Thoracic aorta (tissue), 2 donors: ENCODE results near the gene IER5L. TPM values are rescaled to one million over a fixed set of nuclear protein-coding genes. Genes with fewer than 3 reads are reported as not detected.
A peak's percentile ranks its signal among the peaks of the same experiment; 100 is the strongest.

Experiments
- ATAC-seq: fragments of 150-250 bp; one replicate; pipeline ENCODE4 v1.8.0; 2017; ENCODE audit warnings: low read depth; ENCODE audit not compliant: insufficient number of reproducible peaks, low FRiP score
- DNase-seq: peaks from one replicate; pipeline ENCODE4 v3.0.0-alpha.2; 2020; ENCODE audit warnings: low spot score
- H3K27ac ChIP-seq, 2 donors: fragments of 200-600 bp; sonication (generic); 1 replicate in 1 of 2; 2 replicates in 1 of 2; pipeline ENCODE4 v1.5.1; 2016; ENCODE audit warnings: mild to moderate bottlenecking in 2 of 2, moderate library complexity in 2 of 2
- H3K27me3 ChIP-seq: fragments of 200-600 bp; sonication (generic); replicated peaks from 2 replicates; pipeline ENCODE4 v1.6.0; 2016; ENCODE audit warnings: mild to moderate bottlenecking; ENCODE audit not compliant: insufficient read depth
- H3K36me3 ChIP-seq: fragments of 200-600 bp; sonication (generic); one replicate; pipeline ENCODE4 v1.5.1; 2016
- H3K4me1 ChIP-seq, 2 donors: fragments of 200-600 bp; sonication (generic); 1 replicate in 1 of 2; 2 replicates in 1 of 2; pipeline versions ENCODE4 v1.5.1 to v1.6.0; 2016; ENCODE audit warnings: low read depth in 2 of 2, mild to moderate bottlenecking in 1 of 2; ENCODE audit not compliant: control insufficient read depth in 1 of 2
- H3K4me3 ChIP-seq: fragments of 200-600 bp; sonication (generic); 2 replicates; pipeline ENCODE4 v1.5.1; 2016; ENCODE audit warnings: mild to moderate bottlenecking
- H3K9me3 ChIP-seq: fragments of 200-600 bp; sonication (generic); 2 replicates; pipeline ENCODE4 v1.5.1; 2016
- total RNA-seq, 2 donors: library from RNA; depleted of rRNA; stranded (reverse); fragments of >200 nt; gene quantifications; one replicate each; pipeline versions ENCODE4 v1.1.0 to v1.2.3, GENCODE V29; 2016
- TF ChIP-seq, protein P1 (sequence below): fragments of 200-600 bp; sonication (generic); IDR thresholded peaks from one replicate; pipeline ENCODE4 v1.5.1; 2019; ENCODE audit warnings: antibody characterized with exemption

IER5L gene
- total RNA-seq, 2 donors from 2014 or later, result 65.4 to 81.2 TPM

DNA sequence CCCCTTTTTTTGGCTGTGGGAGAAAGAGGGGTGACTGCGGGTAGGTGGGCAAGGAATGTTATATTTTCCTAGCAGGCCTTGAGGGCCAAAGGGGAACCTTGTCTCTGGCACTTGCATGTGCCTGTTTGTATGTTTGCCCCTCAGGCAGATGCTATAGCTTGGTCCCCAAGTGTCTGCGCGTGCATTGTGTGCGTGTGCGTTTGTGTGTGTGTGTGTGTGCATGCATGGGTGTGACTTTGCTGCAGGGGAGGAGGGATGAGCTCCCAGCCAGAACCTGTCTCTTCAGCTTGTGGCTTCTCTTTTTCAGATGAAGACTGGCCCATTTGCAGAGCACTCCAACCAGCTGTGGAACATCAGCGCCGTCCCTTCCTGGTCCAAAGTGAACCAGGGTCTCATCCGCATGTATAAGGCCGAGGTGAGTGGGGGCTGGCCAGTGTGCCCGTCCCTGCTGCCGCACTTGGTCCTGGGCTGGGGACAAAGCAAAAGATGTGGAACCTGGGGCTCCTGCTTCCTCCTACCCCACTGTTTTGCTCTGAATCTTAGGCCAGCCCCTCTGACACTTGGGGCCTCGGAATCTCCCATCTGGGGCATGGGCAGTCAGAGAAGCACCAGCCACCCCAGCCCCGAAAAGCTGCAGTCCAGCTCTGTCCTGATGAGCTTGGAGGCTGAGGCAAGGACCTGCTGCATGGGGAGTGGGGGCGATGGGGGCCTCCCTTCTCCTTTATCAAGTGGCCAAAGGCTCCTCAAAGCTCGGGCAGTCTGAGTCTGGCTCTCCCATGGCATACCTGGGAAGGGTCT is 35.7 kb downstream of the IER5L start:
- Histone ChIP-seq H3K36me3 (peaks cover under 1% of the 10 kb centered on the region), H3K27me3 (no peaks in the 10 kb centered on the region), H3K27ac (peak overlapping the region; percentile 100), H3K4me1 (peaks cover 79 to 98% of the 10 kb centered on the region in 2 donors), H3K4me3 (peak overlapping the region; percentile 76), H3K9me3 (no peaks in the 10 kb centered on the region)
- no peak for ATAC-seq
- TF ChIP-seq, protein P1, sequence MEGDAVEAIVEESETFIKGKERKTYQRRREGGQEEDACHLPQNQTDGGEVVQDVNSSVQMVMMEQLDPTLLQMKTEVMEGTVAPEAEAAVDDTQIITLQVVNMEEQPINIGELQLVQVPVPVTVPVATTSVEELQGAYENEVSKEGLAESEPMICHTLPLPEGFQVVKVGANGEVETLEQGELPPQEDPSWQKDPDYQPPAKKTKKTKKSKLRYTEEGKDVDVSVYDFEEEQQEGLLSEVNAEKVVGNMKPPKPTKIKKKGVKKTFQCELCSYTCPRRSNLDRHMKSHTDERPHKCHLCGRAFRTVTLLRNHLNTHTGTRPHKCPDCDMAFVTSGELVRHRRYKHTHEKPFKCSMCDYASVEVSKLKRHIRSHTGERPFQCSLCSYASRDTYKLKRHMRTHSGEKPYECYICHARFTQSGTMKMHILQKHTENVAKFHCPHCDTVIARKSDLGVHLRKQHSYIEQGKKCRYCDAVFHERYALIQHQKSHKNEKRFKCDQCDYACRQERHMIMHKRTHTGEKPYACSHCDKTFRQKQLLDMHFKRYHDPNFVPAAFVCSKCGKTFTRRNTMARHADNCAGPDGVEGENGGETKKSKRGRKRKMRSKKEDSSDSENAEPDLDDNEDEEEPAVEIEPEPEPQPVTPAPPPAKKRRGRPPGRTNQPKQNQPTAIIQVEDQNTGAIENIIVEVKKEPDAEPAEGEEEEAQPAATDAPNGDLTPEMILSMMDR, result no peak
- no peak for DNase-seq

DNA sequence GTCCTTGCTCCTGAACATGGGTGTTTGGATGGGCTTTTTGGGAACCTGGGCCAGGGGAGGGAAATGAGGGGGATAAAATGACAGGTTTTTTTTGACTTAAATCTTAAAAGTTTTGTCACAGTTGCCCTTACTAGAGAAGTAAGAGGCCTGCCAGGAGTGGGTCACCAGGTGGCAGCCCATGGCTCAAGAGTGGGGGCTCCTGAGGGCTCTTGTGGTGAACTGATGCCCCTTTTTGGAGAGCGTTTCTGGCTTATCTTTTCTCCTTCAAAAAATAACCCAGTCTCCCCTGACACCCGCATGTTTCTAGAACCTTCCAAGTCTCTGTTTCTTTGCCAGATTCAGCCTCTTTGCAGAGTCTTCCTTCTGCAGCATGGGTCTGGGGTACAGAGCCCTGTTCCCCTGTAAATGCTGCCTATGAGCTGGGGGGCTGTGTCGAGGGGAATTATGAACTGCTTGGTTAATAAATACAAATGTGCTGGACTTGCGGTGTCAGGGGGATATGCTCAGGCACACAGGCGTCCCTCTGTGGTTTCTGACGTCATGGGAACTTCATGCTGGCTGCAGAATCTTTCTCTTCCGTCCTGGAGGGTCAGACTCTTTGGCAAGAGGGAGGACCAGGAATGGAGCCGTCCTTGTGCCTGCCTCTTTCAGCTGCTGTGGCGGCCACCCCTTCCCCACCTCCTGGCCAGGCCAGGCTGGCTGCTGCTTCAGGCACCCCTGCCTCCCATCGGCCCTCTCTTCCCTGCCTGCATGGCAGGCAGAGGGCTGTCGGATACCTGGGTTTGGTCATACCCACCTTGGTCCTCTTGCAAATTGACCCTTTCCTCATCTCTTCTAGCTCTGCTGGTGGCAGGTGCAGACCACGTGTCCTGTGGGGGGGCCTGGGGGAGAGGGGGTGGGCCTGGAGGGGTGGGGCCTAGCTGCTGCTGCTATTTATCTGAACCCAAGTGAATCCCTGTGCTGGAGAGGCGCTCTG is 36.7 kb downstream of the IER5L start:
- Histone ChIP-seq H3K4me1 (peaks cover 70 to 92% of the 10 kb centered on the region in 2 donors), H3K27ac (peak overlapping the region; percentile 100)

DNA sequence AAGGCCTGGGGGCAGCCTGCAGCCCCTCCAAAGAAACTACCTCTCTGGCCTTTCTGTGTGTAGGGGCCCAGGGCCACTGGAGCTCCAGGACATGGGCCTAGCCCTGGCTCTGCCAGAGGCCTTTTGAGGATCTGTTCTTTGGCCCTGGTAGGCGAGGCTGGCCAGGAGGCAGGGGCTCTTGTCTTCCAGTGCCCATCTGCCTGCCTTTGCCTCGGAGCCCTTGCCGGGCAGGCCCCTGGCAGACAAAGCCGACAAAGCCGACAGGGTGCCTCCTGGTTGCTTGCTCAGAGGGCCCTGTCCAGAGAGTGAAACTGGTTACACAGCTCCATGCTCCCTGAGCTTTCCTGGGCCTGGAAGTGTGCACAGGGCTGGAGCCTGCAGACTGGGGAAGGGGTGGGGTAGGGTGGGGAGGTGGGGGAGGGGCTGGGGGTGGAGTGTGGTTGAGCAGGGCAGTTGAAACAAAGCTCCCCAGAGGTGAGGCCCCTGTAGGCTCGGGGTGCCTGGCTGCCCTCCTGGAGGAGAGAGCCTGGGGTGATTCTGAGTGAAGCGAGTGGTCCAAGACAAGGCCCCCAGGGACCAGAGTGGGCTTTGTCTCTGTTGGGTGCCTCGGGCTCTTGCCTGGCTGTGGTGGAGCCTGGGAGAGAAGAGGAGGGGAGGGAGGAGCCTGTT is 37.5 kb downstream of the IER5L start:
- peak overlapping the region; percentile 76 for H3K4me3 ChIP-seq
- H3K27ac ChIP-seq, result peak overlapping the region; percentile 100
- ATAC-seq, result no peak
- H3K9me3 ChIP-seq, result no peaks in the 10 kb centered on the region
- TF ChIP-seq, protein P1, result no peak
- H3K36me3 ChIP-seq, result peaks cover 9% of the 10 kb centered on the region
- no peaks in the 10 kb centered on the region for H3K27me3 ChIP-seq
- DNase-seq, result no peak
- H3K4me1 ChIP-seq, result peaks cover 62 to 84% of the 10 kb centered on the region in 2 donors

More for the DNA sequence above, 36.7 kb downstream of the IER5L start:
- no peak for ATAC-seq
- Histone ChIP-seq H3K36me3 (peaks cover 8% of the 10 kb centered on the region), H3K4me3 (peak overlapping the region; percentile 76), H3K27me3 (no peaks in the 10 kb centered on the region), H3K9me3 (no peaks in the 10 kb centered on the region)
- TF ChIP-seq, protein P1, result no peak
- DNase-seq, result no peak

DNA sequence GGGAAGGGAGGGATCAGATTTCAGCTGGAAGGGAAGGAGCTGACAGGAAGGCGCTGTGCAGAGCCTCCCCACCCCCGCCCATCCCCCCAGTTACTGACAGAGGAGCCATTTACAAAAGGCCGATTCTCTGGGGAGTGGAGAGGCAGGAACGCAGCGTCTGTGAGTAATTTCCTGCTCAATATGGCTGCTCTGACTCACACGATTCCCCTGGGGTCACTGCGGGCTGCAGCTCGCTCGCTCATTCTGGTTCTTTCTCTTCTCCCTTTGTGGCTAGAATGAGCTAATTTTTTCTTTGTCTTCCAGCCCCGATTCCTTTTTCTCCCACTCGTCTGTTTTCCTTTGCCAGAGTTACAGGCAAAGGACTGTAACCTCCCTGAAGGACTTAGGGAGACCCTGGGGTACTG is 38.1 kb downstream of the IER5L start:
- H3K9me3 ChIP-seq, result no peaks in the 10 kb centered on the region
- ATAC-seq (peak; percentile 62), DNase-seq (peak; percentile 95)
- peaks cover 11% of the 10 kb centered on the region for H3K36me3 ChIP-seq
- H3K27me3 ChIP-seq, result no peaks in the 10 kb centered on the region
- TF ChIP-seq, protein P1, result no peak
- peak overlapping the region; percentile 100 for H3K27ac ChIP-seq
- peak overlapping the region; percentile 76 for H3K4me3 ChIP-seq
- H3K4me1 ChIP-seq, result peaks cover 57 to 79% of the 10 kb centered on the region in 2 donors
